ENCODE data around the gene ARFRP1.

The ARFRP1 gene

GRCh38 chr20:63686492-63687321, 21.1 kb downstream of the ARFRP1 start:
- H3K79me2 ChIP-seq (ENCODE audit: insufficient read depth, low read depth), result no peaks in the 10 kb centered on the region
- no peak for TF ChIP-seq CTCF (conservative IDR thresholded peaks at IDR 0.05; ENCODE audit: low read depth, low read length)
- H3K27ac ChIP-seq, result no peak overlapping the region
- H4K20me1 ChIP-seq (ENCODE audit: insufficient read depth), result no peaks in the 10 kb centered on the region
- no peak overlapping the region for H3K9ac ChIP-seq
- H2AFZ ChIP-seq (ENCODE audit: low read depth), result no peak overlapping the region
- H3K27me3 ChIP-seq (ENCODE audit: insufficient read depth, low read depth), result no peaks in the 10 kb centered on the region
- H3K4me2 ChIP-seq, result no peak overlapping the region
- H3K4me3 ChIP-seq (IDR thresholded peaks at IDR 0.05; ENCODE audit: insufficient read depth, low read depth, low read length), result no peak overlapping the region
- no peaks in the 10 kb centered on the region for H3K36me3 ChIP-seq (ENCODE audit: insufficient read depth)
- no peaks in the 10 kb centered on the region for H3K4me1 ChIP-seq (ENCODE audit: low read depth, poor library complexity, severe bottlenecking)

- H2AFZ ChIP-seq (ENCODE audit: low read depth), result no peak overlapping the region
- no peak overlapping the region for H3K9ac ChIP-seq
- TF ChIP-seq CTCF (conservative IDR thresholded peaks at IDR 0.05; ENCODE audit: low read depth, low read length), result no peak
Observed at GRCh38 chr20:63686094-63686491, 21.7 kb downstream of the ARFRP1 start.

GRCh38 chr20:63685269-63686026, 22.3 kb downstream of the ARFRP1 start:
- no peak overlapping the region for H3K4me3 ChIP-seq (IDR thresholded peaks at IDR 0.05; ENCODE audit: insufficient read depth, low read depth, low read length)
- no peaks in the 10 kb centered on the region for H3K27me3 ChIP-seq (ENCODE audit: insufficient read depth, low read depth)
- no peak overlapping the region for H3K27ac ChIP-seq
- no peak overlapping the region for H3K9ac ChIP-seq
- no peak overlapping the region for H2AFZ ChIP-seq (ENCODE audit: low read depth)
- no peaks in the 10 kb centered on the region for H4K20me1 ChIP-seq (ENCODE audit: insufficient read depth)
- H3K4me1 ChIP-seq (ENCODE audit: low read depth, poor library complexity, severe bottlenecking), result no peaks in the 10 kb centered on the region
- H3K4me2 ChIP-seq, result no peak overlapping the region
- H3K79me2 ChIP-seq (ENCODE audit: insufficient read depth, low read depth), result no peaks in the 10 kb centered on the region
- no peaks in the 10 kb centered on the region for H3K36me3 ChIP-seq (ENCODE audit: insufficient read depth)
- no peak for TF ChIP-seq CTCF (conservative IDR thresholded peaks at IDR 0.05; ENCODE audit: low read depth, low read length)

More at GRCh38 chr20:63686094-63686491, 21.7 kb downstream of the ARFRP1 start:
- Histone ChIP-seq H3K27ac (no peak overlapping the region), H3K4me2 (no peak overlapping the region), H4K20me1 (ENCODE audit: insufficient read depth) (no peaks in the 10 kb centered on the region), H3K4me3 (IDR thresholded peaks at IDR 0.05; ENCODE audit: insufficient read depth, low read depth, low read length) (no peak overlapping the region), H3K36me3 (ENCODE audit: insufficient read depth) (no peaks in the 10 kb centered on the region), H3K79me2 (ENCODE audit: insufficient read depth, low read depth) (no peaks in the 10 kb centered on the region), H3K4me1 (ENCODE audit: low read depth, poor library complexity, severe bottlenecking) (no peaks in the 10 kb centered on the region), H3K27me3 (ENCODE audit: insufficient read depth, low read depth) (no peaks in the 10 kb centered on the region)

- Histone ChIP-seq H2AFZ (ENCODE audit: low read depth) (no peak overlapping the region), H3K4me2 (no peak overlapping the region), H3K4me3 (IDR thresholded peaks at IDR 0.05; ENCODE audit: insufficient read depth, low read depth, low read length) (no peak overlapping the region), H4K20me1 (ENCODE audit: insufficient read depth) (no peaks in the 10 kb centered on the region), H3K27ac (no peak overlapping the region), H3K27me3 (ENCODE audit: insufficient read depth, low read depth) (no peaks in the 10 kb centered on the region), H3K9ac (no peak overlapping the region), H3K79me2 (ENCODE audit: insufficient read depth, low read depth) (no peaks in the 10 kb centered on the region), H3K4me1 (ENCODE audit: low read depth, poor library complexity, severe bottlenecking) (no peaks in the 10 kb centered on the region), H3K36me3 (ENCODE audit: insufficient read depth) (no peaks in the 10 kb centered on the region)
- no peak for TF ChIP-seq CTCF (conservative IDR thresholded peaks at IDR 0.05; ENCODE audit: low read depth, low read length)
Observed at GRCh38 chr20:63682384-63683139, 25.2 kb downstream of the ARFRP1 start.

All from KMS-11 (cell line).